ENCODE results near the gene MORC2.

The MORC2 gene

GRCh38 chr22:30990690-30991089, 22.1 kb upstream of the MORC2 start:
- TF ChIP-seq ZFX (IDR thresholded peaks at IDR 0.05) (no peak), CTCF (conservative IDR thresholded peaks at IDR 0.05) (no peak)
- H3K27ac ChIP-seq: no peak overlapping the region

DNA sequence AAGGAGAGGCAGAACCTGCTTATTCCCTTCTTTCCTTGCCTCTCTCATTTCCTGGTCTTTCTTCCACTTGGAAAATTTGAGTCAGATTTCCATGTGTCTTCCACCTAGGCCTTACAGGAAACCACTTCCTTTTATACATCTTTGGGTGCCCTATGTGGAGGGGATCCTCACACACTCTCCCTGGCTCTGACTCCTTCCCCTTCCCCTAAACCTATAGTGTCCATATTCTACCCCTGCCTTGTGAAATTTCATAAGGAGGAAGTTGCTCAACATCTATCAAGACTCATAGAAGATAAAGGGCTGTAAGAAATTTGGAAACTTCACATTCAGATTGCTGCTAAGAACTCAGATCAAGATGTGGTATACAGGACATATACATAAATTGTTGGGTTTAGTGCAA, 20.9 kb upstream of the MORC2 start:
- no peak overlapping the region for H3K27ac ChIP-seq
- TF ChIP-seq CTCF (conservative IDR thresholded peaks at IDR 0.05): no peak
- TF ChIP-seq ZFX (IDR thresholded peaks at IDR 0.05): no peak

GRCh38 chr22:30985561-30986208, 17.1 kb upstream of the MORC2 start:
- no peak; the same call in 1 of the 2 replicates for TF ChIP-seq CTCF (conservative IDR thresholded peaks at IDR 0.05)
- TF ChIP-seq ZFX (IDR thresholded peaks at IDR 0.05): no peak

GRCh38 chr22:30984317-30984716, 15.7 kb upstream of the MORC2 start:
- no peak for TF ChIP-seq ZFX (IDR thresholded peaks at IDR 0.05)
- no peak for TF ChIP-seq CTCF (conservative IDR thresholded peaks at IDR 0.05)
- no peak overlapping the region for H3K27ac ChIP-seq

More at GRCh38 chr22:30985561-30986208, 17.1 kb upstream of the MORC2 start:
- H3K27ac ChIP-seq: no peak overlapping the region

- TF ChIP-seq ZFX (IDR thresholded peaks at IDR 0.05) (no peak), CTCF (conservative IDR thresholded peaks at IDR 0.05) (no peak)
- H3K27ac ChIP-seq: no peak overlapping the region
Measured at GRCh38 chr22:30982512-30982911, 13.9 kb upstream of the MORC2 start.

- TF ChIP-seq CTCF (conservative IDR thresholded peaks at IDR 0.05): no peak
- no peak for TF ChIP-seq ZFX (IDR thresholded peaks at IDR 0.05)
- H3K27ac ChIP-seq: no peak overlapping the region
Measured at GRCh38 chr22:30979932-30980331, 11.4 kb upstream of the MORC2 start.

GRCh38 chr22:30978304-30978962, 9.9 kb upstream of the MORC2 start:
- TF ChIP-seq ZFX (IDR thresholded peaks at IDR 0.05): no peak
- no peak for TF ChIP-seq CTCF (conservative IDR thresholded peaks at IDR 0.05)
- H3K27ac ChIP-seq: no peak overlapping the region

Data from C4-2B (cell line).